Suppressor macrophage treated with lipopolysaccharide for 4 hours (primary cell): ENCODE measurements around the gene PLAAT1.

ENCODE experiments used
- DNase-seq: peaks from one replicate; pipeline ENCODE4 v3.0.0-alpha.2; 2020

PLAAT1 gene

DNA sequence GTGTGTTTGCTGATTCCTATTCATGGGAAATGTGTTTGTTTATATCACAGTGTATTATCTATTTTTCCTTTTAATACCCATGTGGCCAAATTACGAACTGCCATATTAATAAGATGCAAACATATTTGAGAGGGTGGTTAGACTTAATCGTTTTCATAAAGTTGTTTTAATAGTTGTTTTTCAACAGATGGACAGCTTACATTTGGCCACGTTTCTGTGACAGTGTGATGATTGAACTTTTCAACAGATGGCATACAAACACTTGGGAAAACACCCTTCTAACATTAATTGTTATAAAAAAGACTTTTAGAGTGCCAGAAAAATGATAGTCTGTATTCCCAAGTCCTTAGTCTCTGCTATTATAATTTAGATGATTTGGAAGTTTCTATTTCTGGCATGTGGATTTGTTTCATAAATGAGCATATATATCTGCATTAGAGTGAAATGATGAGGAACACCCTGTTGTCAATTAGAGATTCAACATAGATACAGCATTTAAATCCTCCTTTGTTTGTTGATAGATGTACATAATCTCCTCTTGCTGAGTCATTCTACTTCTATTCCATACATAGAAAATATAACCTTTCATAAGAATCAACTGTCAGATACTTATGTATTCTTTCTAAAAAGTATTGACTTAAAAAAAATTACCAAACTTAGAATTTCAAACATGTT is 13.1 kb downstream of the PLAAT1 start:
- DNase-seq, result no peak

DNA sequence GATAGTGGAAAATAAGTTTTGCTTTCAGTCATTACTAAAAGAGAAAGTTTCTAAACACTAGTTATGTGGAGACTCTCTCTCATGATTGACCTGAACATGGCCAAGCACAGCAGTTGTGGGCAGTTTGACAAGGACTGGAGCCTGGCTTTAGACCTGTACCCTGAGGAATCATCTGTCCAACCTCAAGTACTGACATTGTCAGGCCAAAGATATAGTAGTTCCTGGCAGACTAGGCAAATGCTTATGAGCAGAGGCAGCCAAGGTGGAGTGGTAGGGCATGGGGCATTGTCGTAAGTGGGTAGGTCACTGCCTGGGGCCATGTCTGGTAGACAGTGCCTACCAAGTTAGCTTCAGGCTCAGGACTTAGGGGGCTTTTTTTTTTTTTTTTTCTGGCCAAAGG is 20.9 kb downstream of the PLAAT1 start:
- DNase-seq, result no peak

DNA sequence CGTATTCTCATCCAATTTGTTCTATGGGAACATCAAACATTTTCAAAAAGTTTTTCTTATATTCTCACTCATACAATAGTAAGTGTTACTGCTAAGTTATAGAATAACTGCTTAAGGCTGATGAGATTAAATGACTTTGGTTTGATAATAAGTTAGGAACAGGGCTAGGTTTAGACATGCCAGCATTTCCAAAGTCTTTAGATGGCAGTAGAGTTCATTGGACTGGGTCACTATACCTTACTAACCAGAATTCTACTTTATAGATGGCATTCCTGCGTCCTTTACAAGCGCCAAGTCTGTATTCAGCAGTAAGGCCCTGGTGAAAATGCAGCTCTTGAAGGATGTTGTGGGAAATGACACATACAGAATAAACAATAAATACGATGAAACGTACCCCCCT is 21.7 kb downstream of the PLAAT1 start:
- no peak for DNase-seq

DNA sequence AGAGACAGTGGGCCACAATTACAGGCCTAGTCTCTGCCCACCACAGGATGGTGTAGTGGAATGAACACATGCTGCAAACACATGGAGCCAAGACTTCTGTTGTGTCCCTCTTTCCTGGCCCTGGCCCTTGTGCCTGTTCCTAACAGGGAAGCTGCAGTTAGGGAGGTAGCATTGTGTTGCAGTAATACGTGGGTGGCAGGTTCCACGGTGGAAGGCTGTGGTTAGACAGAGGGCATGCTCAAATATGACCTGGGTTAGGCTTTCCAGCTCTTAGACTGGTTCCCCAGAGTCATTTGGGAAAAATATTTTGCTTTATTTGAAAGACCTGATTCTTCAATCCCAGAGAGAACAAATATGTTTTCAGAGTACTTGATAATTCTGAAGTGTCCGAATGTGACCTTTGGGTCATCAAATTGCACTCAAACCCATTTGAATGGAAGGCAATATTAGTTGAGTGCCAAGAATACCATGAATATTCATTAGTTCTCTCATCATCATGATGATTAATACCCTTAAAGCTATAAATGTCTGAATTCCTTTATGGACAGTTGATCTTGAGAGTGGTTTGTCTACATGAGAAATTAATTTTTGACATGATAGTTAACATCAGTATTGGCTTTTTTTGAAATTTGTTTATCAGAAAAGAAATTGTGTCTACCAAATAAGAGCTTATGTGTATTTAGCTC is 28.5 kb downstream of the PLAAT1 start:
- no peak for DNase-seq

DNA sequence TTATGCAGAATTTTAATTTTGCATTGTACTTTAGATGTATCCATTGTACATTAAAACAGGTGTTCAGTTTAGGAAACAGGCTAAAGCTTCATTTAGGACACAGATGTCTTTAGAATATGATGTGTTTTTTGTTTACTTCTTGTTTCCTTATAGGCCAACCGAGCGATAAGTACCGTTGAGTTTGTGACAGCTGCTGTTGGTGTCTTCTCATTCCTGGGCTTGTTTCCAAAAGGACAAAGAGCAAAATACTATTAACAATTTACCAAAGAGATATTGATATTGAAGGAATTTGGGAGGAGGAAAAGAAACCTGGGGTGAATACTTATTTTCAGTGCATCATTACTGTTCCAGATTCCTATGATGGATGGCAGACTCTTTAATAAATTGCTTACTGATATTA is 29.4 kb downstream of the PLAAT1 start:
- no peak for DNase-seq

DNA sequence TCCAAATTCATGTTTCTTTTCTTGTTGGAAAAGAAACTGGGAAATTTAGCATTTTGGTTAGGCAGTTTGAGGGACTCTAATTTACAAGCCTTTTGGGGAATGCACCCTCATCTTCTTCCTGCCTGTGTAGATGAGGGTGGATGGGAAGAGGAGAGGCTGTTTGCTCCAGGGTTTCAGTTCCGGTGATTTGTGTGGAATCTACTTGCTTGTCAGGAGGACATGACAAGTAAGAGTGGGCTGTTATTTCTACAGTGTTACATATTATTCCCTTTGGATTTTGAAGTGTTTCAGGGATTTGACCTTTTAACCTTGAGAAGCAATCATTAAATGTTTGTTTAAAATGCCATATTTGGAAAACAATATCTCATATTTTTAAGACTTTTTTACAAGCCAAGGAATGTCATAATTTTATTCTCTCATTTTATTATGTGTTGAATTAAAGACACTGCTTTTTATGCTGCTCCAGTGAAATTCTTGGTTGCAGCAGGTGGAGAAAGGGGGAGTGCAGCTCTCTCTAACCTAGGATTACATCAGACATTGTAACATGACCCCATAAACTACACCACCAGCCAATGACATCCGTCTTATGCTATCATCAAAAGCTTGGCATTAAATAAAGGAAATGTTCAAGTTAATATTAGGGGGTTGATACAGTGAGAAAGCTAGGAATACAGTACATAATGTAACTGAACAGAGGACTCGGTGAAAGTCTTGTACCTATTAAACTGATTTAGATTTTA is 30.2 kb downstream of the PLAAT1 start:
- DNase-seq, result no peak

DNA sequence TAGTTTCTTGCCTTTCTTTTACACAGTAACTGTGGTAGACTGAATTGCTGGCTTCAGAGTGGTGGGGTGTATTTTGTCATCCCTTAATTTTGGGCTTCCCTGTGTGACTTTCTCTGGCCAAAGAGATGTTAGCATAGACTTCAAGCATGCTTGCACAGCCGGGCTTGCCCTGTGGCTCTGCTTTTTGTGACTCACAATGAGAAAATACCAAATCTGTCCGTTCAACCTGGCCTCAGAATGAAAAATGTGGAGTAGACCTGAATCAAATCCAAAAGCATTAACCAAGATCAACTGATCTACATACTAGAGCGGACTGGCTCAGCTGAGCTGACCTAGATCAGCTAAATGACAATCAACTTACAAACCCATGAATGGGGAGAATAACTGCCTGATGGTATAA is 51.4 kb downstream of the PLAAT1 start:
- DNase-seq, result no peak

DNA sequence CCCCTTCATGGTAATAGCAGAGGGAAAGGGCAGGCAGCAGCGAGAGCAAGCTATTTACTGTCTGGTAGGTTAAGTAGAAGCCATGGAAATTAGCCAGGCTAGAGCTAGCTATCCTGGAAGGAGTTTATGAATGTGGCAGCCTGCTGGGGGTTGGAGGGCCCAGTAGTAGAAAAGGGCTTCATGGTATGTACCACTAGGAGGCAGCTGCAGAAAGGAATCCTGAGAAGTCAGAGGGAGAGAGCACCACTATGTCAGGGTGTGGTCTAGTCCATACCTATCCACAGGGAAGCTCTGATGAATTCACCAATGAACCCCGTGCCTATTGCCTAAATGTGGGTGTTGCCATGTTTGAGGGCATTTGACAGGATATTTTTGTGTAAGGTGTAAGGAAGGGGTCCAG is 55.0 kb downstream of the PLAAT1 start:
- DNase-seq, result no peak

DNA sequence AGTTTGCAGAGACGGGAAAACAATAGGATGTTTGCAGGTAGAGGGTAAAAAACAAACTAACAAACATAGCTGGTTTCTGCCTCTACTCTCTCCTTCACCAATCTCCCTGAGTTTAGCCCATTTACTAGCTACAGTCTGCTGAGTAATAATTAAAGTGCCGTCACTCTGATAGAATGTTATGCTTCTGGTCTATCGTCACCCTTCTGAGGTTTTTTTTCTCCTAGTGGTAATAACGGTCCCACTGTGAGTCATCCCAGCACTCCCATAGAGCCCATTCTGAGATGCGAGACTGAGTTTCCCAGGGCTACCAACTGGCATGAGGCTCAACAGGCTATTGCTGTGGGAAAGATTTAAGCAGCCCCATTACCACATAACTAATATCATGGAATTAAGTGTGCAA is 56.4 kb downstream of the PLAAT1 start:
- no peak for DNase-seq

DNA sequence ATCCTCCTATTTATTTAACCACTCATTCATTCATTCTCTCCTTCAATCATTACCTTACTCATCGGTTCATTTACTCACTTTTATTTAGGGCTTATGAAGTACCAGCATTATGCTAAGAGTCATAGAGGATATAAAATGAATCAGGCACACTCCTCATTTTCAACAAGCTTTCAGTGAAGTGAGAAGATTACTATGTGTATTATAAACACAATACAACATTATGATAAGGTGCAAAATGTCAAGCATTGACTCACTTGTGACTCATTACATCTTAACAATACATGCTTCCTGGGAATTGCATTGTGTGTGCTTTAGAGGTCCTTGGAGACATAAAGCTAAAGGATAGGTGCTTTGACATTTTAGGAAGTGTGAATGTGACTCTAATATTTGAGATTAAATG is 60.4 kb downstream of the PLAAT1 start:
- DNase-seq, result no peak

DNA sequence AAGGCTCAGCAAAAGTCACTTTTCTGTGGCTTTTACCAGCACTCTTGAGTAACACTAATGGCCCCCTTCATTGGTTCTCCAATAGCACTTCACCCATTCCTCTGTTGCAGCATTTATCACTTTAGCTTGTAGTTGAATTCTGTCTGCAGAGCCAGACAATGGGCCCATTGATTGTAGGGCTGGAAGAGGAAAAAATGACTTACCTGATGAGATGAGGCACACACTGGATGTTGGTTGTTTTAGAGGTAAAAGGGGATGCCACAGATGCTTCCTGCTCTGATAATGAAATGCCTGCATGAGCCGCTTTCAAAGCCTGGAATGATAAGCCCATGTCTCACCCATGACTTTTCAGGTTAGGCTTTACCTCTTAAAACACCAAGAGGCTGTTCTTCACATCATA is 64.3 kb downstream of the PLAAT1 start:
- DNase-seq, result no peak

DNA sequence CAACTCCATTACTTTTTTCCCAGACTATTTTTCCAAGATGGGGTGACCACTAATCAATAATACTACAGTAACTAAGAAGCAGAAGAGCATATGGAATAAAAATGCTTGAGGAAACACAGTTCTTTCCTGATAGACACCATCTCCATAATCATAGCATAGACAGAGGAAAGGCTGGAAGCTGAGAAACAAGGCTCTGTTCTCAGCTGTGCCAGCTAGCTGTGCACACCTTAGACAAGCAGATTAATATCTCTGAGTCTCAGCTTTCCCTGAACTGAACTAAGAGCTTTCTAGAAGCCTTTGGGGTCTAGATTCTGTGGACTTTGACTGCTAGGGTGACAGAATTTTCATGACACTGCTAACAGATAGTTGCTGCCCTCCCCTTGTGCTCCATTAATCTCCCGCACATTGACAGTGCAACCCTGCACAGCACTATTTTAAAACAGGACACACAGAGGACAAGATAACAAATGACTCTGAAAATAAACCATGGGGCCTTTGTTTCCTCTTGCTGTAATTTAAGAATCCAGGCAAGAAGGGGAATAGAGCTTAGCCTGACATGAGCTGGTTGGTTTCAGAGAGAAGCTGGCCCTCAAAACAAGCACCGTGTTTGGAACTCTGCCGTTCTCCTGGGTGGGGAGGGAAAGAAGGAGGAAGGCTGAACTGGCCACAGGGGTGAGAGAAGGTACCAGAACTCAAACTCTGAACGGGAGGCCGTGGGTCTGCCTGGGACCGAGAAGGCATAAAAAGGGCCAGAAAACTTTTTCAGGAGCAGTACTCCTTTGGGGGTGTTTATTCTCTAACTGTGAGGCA is 70.1 kb downstream of the PLAAT1 start:
- no peak for DNase-seq

DNA sequence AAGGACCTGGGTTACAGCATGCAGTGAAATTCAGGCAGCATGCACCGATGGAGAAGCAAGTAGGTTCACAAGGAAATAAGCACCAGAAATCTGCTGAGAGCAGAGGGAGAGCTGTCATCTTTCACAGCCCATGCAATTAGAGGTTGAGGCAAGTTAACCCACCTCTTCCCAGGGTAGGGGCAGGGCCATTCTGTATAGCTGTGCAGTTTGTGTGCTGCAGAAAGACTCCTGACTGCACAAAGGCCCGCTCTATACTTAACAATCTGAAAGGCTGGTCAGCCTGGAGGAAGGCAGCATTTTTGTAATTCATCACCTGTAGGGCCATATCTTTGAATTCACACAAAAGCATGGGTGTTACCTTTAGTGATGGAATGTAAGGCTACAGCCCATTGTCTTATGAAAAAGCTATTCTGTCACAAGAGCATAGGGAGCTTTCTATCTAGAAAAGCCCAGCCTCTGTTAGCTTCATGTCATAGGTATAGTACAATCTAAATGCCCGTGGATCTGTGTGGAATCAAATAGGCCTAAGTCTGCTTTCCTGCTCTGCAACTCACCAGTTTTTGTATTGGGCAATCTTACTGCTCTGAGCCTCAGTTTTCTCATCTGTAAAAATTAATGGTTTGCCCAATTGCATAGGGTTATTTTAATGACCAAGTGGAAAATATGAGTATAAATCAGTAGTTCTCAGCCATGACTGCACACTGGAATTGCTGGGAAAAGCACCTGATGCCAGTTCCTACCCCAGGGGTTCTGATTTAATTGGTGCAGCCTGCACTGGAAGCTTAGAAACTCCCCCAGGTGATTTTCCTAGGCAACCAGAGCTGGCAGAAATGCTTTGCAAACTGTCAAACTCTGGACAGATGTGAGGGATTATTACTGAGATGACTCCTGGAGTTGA is 72.3 kb downstream of the PLAAT1 start:
- DNase-seq, result no peak

DNA sequence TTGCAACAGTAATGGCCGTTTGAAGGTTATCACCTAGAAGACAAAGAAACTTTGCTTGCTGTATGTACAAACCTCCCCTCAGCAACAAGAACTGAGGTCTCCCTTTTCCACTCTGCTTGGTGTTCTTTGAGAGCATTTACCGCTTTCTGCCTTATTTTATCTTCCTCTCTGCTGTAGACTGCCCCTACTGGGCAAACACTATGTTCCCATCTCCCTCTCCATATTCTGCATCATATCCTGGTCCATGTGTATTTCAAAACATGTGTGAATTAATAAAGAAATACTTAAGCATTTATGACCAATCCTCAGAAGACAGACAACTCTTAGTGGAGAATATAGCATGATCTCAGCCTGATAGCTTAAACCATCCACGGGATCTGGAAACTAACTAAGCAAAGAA is 73.1 kb downstream of the PLAAT1 start:
- DNase-seq, result no peak

DNA sequence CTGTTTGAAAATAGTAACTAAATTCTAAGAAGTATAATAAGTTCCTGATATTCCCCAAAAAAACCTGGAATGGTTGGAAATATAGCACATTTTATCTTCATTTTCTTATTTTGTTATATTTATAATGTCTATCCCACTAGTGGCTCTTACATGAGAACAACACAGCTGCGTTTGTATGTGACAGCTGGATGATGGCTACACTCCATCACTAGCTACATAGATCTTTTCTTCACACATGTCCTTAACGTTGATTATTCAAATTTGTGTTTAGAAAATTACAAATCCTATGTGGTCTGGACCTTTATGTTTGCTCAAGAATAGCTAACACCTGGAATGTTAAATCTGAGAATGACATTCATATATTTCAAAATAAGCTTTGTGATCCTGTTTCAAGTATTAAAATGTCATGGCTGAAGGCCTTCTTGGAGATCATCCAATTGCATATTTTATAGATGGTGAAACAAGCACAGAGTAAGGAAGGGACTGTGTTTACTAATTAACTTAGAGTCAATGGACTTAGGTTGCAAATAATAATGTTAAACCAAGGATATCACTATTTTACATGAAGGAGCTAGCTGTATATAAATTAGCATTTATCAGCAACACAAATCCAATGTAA is 76.8 kb downstream of the PLAAT1 start:
- DNase-seq, result no peak
